ENCODE data around the gene NEDD9.

- TF ChIP-seq CTCF (IDR thresholded peaks at IDR 0.05; ENCODE audit: low read depth, low read length) (no peak), EZH2phosphoT487 (IDR thresholded peaks at IDR 0.05; ENCODE audit: low read depth) (no peak)
Measured at GRCh38 chr6:11253594-11253993, 21.1 kb upstream of the NEDD9 start.
